Neural progenitor cell (in vitro differentiated cells): ENCODE results near the gene GSE1. TPM values are rescaled to one million over a fixed set of nuclear protein-coding genes. Genes with fewer than 3 reads are reported as not detected.

ENCODE experiments used
- DNase-seq: peaks from one replicate; pipeline ENCODE4 v3.0.0-alpha.2; 2016; ENCODE audit warnings: low spot score
- H2AFZ ChIP-seq: fragments of 200-600 bp; sonication (generic); replicated peaks from 2 replicates; pipeline ENCODE4 v1.6.1; 2016; ENCODE audit warnings: antibody characterized with exemption
- H3F3A ChIP-seq: fragments of 200-600 bp; sonication (generic); 2 replicates; pipeline ENCODE4 v1.6.1; 2016; ENCODE audit warnings: antibody characterized with exemption, low read depth
- H3K27ac ChIP-seq: fragments of 200-600 bp; sonication (generic); 2 replicates; pipeline ENCODE4 v1.5.1; 2016; ENCODE audit warnings: mild to moderate bottlenecking
- H3K27me3 ChIP-seq: fragments of 200-600 bp; sonication (generic); 2 replicates; pipeline ENCODE4 v1.6.1; 2016; ENCODE audit warnings: mild to moderate bottlenecking, moderate library complexity
- H3K36me3 ChIP-seq: fragments of 200-600 bp; sonication (generic); 2 replicates; pipeline ENCODE4 v1.5.1; 2016
- H3K4me1 ChIP-seq: fragments of 200-600 bp; sonication (generic); 2 replicates; pipeline ENCODE4 v1.6.1; 2016; ENCODE audit warnings: mixed run types
- H3K4me2 ChIP-seq: fragments of 200-600 bp; sonication (generic); 2 replicates; pipeline ENCODE4 v1.6.1; 2016
- H3K4me3 ChIP-seq: fragments of 200-600 bp; sonication (generic); 2 replicates; pipeline ENCODE4 v1.5.1; 2016
- H3K79me2 ChIP-seq: fragments of 200-600 bp; sonication (generic); 2 replicates; pipeline ENCODE4 v1.6.1; 2016; ENCODE audit warnings: low read depth
- H3K9ac ChIP-seq: fragments of 200-600 bp; sonication (generic); 2 replicates; pipeline ENCODE4 v1.6.1; 2016
- H3K9me3 ChIP-seq: fragments of 200-600 bp; sonication (generic); 2 replicates; pipeline ENCODE4 v1.5.1; 2016; ENCODE audit warnings: low read depth
- H4K20me1 ChIP-seq: fragments of 200-600 bp; sonication (generic); 2 replicates; pipeline ENCODE4 v1.6.1; 2016; ENCODE audit warnings: low read depth
- H3K27ac Mint-ChIP-seq: 3 replicates; pipeline ENCODE4 v1.8.0; 2021; ENCODE audit warnings: mixed read lengths
- H3K27me3 Mint-ChIP-seq: 2 replicates; pipeline ENCODE4 v1.8.0; 2022; ENCODE audit warnings: low read depth, mild to moderate bottlenecking, inconsistent platforms, moderate library complexity, mixed read lengths; ENCODE audit not compliant: insufficient read depth
- H3K36me3 Mint-ChIP-seq: 3 replicates; pipeline ENCODE4 v1.8.0; 2021; ENCODE audit warnings: mixed read lengths
- H3K4me1 Mint-ChIP-seq: 3 replicates; pipeline ENCODE4 v1.8.0; 2021; ENCODE audit warnings: mixed read lengths
- H3K4me3 Mint-ChIP-seq: 3 replicates; pipeline ENCODE4 v1.8.0; 2021; ENCODE audit warnings: mild to moderate bottlenecking, moderate library complexity, mixed read lengths
- H3K9me3 Mint-ChIP-seq: 3 replicates; pipeline ENCODE4 v1.8.0; 2020; ENCODE audit warnings: mixed read lengths
- EZH2 ChIP-seq: fragments of 200-600 bp; sonication (generic); IDR thresholded peaks from 2 replicates; pipeline ENCODE4 v1.6.1; 2017; ENCODE audit warnings: antibody characterized with exemption, mild to moderate bottlenecking, moderate library complexity
- EZH2phosphoT487 ChIP-seq: fragments of 200-600 bp; sonication (generic); IDR thresholded peaks from 2 replicates; pipeline ENCODE4 v1.6.1; 2017; ENCODE audit warnings: antibody characterized with exemption
- total RNA-seq: library from RNA; depleted of rRNA; stranded (reverse); fragments of >200 nt; gene quantifications from 2 replicates; pipeline ENCODE4 v1.2.3, GENCODE V29; 2015; ENCODE audit warnings: low replicate concordance
- TF ChIP-seq, protein P1 (sequence below): fragments of 200-600 bp; sonication (generic); IDR thresholded peaks from 2 replicates; pipeline ENCODE4 v1.5.1; 2017; ENCODE audit warnings: antibody characterized with exemption, mild to moderate bottlenecking

The GSE1 gene
- total RNA-seq, 1 donor from 2014 or later = 7.7 TPM

DNA sequence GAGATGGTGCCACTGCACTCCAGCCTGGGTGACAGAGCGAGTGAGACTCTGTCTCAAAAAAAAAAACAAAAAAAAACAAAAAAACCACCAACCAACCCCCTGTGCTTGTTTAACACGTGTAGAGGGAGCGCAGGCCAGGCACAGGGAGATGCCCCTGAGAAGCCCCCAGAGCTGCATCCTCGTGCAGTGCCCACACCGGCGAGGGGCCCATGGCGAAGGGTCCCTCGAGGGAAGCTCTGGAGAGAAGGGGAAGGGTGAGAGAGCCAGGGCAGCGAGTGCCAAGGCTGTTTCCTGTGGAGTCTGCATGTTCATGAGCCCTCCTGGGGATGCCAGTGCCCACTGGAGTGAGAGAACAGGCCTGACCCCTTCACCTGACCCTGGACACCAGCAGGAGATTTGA is 47.8 kb upstream of the GSE1 start:
- TF ChIP-seq EZH2 = no peak
- no peak for TF ChIP-seq EZH2phosphoT487
- TF ChIP-seq, protein P1, sequence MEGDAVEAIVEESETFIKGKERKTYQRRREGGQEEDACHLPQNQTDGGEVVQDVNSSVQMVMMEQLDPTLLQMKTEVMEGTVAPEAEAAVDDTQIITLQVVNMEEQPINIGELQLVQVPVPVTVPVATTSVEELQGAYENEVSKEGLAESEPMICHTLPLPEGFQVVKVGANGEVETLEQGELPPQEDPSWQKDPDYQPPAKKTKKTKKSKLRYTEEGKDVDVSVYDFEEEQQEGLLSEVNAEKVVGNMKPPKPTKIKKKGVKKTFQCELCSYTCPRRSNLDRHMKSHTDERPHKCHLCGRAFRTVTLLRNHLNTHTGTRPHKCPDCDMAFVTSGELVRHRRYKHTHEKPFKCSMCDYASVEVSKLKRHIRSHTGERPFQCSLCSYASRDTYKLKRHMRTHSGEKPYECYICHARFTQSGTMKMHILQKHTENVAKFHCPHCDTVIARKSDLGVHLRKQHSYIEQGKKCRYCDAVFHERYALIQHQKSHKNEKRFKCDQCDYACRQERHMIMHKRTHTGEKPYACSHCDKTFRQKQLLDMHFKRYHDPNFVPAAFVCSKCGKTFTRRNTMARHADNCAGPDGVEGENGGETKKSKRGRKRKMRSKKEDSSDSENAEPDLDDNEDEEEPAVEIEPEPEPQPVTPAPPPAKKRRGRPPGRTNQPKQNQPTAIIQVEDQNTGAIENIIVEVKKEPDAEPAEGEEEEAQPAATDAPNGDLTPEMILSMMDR = no peak
- Histone ChIP-seq H3K4me3 (no peak overlapping the region), H3K27me3 (peaks cover 16% of the 10 kb centered on the region), H4K20me1 (peaks cover 21% of the 10 kb centered on the region), H3K4me1 (peaks cover 37% of the 10 kb centered on the region), H3K9me3 (no peaks in the 10 kb centered on the region), H3F3A (peaks cover 36% of the 10 kb centered on the region), H3K36me3 (no peaks in the 10 kb centered on the region), H3K27ac (no peak overlapping the region), H3K79me2 (no peaks in the 10 kb centered on the region), H2AFZ (no peak overlapping the region), H3K9ac (no peak overlapping the region), H3K4me2 (no peak overlapping the region)
- peaks cover 22% of the 10 kb centered on the region for H3K27me3 Mint-ChIP-seq
- no peak for DNase-seq
- no peak overlapping the region for H3K4me3 Mint-ChIP-seq
- H3K9me3 Mint-ChIP-seq = peaks cover 9% of the 10 kb centered on the region
- peaks cover 87% of the 10 kb centered on the region for H3K4me1 Mint-ChIP-seq
- H3K36me3 Mint-ChIP-seq = peaks cover 4% of the 10 kb centered on the region
- no peak overlapping the region for H3K27ac Mint-ChIP-seq

- Mint-ChIP-seq H3K4me3 (peak overlapping the region; percentile 20), H3K36me3 (peaks cover 4% of the 10 kb centered on the region), H3K4me1 (peaks cover 87% of the 10 kb centered on the region), H3K27ac (peak overlapping the region; percentile 46), H3K9me3 (peaks cover 9% of the 10 kb centered on the region), H3K27me3 (peaks cover 24% of the 10 kb centered on the region)
- Histone ChIP-seq H3K4me2 (peak overlapping the region; percentile 38), H4K20me1 (peaks cover 21% of the 10 kb centered on the region), H3K27me3 (peaks cover 23% of the 10 kb centered on the region), H2AFZ (no peak overlapping the region), H3K4me1 (peaks cover 38% of the 10 kb centered on the region), H3K36me3 (no peaks in the 10 kb centered on the region), H3F3A (peaks cover 36% of the 10 kb centered on the region), H3K9ac (no peak overlapping the region), H3K27ac (no peak overlapping the region), H3K4me3 (peak overlapping the region; percentile 4), H3K79me2 (no peaks in the 10 kb centered on the region), H3K9me3 (no peaks in the 10 kb centered on the region)
- DNase-seq = no peak
- TF ChIP-seq EZH2 = no peak
- TF ChIP-seq EZH2phosphoT487 = no peak
- TF ChIP-seq, protein P1 = no peak
Measured at GRCh38 chr16:85565801-85566526, 47.2 kb upstream of the GSE1 start.

DNA sequence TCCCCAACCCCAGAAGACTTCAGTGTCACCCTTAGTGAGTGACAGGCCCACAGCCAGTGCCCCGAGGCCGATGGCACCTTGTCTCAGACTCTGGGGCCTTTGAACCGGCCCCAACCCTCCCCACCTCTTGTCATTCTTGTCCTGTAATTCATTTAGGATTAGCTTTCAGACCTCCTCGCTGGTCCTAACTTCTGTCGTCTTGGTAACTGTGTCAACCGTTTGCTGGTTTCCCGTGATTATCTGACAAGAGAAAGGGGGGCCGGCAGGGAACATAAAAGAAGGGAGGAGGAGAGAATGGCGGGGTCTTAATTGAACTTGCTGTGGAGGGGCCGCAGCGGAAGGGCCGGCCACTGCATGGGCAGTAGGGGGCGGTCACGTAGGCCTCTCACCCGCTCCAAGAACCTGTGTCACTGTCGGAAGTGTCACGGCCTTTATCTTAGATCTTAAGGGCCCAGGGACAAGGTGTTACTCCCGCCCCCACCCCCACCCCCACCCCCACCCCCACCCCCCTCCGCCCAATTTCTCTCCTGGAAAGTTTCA is 46.5 kb upstream of the GSE1 start:
- DNase-seq = peak; percentile 92
- H3K9me3 ChIP-seq = no peaks in the 10 kb centered on the region
- TF ChIP-seq EZH2phosphoT487 = no peak
- TF ChIP-seq, protein P1 = peak; percentile 59
- H3K27ac ChIP-seq = no peak overlapping the region
- H3K27ac Mint-ChIP-seq = peak overlapping the region; percentile 17
- H3K9ac ChIP-seq = no peak overlapping the region
- H3K4me3 Mint-ChIP-seq = peak overlapping the region; percentile 20
- H3K27me3 ChIP-seq = peaks cover 27% of the 10 kb centered on the region
- H4K20me1 ChIP-seq = peaks cover 21% of the 10 kb centered on the region
- peaks cover 36% of the 10 kb centered on the region for H3F3A ChIP-seq
- peaks cover 20% of the 10 kb centered on the region for H3K27me3 Mint-ChIP-seq
- H3K4me1 Mint-ChIP-seq = peaks cover 87% of the 10 kb centered on the region
- peak overlapping the region; percentile 55 for H3K4me2 ChIP-seq
- H3K4me1 ChIP-seq = peaks cover 41% of the 10 kb centered on the region
- H3K36me3 Mint-ChIP-seq = peaks cover 4% of the 10 kb centered on the region
- peaks cover 9% of the 10 kb centered on the region for H3K9me3 Mint-ChIP-seq
- no peaks in the 10 kb centered on the region for H3K36me3 ChIP-seq
- no peaks in the 10 kb centered on the region for H3K79me2 ChIP-seq
- no peak overlapping the region for H2AFZ ChIP-seq
- H3K4me3 ChIP-seq = peak overlapping the region; percentile 4
